Stimulated activated CD4-positive, alpha-beta T cell treated with anti-CD3 and anti-CD28 coated beads, Interleukin-1b, Interleukin-23, amount 100 ng/mL, for 24 hours (primary cell): ENCODE results near the gene PFN1.
A peak's percentile ranks its signal among the peaks of the same experiment; 100 is the strongest.

Source experiments
- DNase-seq, 4 experiments: peaks; one replicate each; pipeline ENCODE4 v3.0.0-alpha.2; 2020; ENCODE audit warnings: low read depth in 4 of 4, low spot score in 1 of 4

PFN1 gene

GRCh38 chr17:4946312-4946976 lies 1.9 kb downstream of the PFN1 start:
- DNase-seq, result no peak

GRCh38 chr17:4945944-4946280 lies 2.4 kb downstream of the PFN1 start:
- no peak for DNase-seq

DNA sequence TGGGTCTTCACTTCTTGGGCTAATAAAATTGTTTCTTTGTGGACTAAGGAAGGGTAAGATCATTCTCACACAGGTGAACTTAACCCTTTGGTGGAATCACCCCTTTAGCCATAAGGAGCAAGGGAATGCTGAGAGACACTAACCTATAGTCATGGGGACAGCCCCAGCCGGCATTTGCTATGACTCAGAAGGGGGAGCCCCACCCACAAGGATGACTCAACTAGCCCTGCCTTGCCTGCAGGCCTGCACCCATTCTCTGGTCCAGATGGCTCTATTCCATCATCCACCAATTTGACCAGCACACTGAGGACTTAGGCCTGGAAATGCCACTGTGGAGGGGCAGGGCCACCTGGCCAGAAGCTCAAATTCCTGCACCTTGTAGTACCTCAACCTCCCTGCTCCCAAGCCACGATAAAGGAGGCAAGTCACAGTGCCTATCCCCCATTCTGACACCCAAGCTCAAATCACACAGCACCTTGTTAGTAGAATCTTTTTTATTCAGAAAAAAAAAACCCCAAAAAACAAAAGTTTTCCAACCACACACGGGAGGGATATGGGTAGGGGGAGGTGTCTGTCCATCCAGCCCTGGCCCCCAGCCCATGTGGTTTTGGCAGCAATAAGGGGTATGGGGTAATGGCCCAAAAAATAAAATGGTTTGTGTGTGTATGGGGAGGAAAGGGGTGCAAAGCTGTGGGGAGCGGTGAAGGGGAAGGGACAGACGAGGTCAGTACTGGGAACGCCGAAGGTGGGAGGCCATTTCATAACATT lies 3.0 kb downstream of the PFN1 start:
- DNase-seq, result peak in 3 of 4 experiments; percentile 68 to 83 (median 79)

DNA sequence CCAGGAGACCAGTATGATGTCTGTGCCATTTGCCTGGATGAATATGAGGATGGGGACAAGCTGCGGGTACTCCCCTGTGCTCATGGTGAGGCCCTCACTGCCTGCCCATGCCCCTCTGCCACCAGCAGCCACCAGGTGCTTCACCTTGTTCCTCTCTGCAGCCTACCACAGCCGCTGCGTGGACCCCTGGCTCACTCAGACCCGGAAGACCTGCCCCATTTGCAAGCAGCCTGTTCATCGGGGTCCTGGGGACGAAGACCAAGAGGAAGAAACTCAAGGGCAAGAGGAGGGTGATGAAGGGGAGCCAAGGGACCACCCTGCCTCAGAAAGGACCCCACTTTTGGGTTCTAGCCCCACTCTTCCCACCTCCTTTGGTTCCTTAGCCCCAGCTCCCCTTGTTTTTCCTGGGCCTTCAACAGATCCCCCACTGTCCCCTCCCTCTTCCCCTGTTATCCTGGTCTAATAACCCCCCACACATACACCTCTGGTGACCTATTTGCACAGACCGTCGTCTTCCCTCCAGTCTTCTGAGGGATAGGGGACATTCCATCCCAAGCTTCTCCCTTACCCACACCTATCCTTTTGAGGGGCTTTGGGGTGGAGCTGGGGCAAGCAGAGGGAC lies 3.7 kb downstream of the PFN1 start:
- DNase-seq, result peak in 1 of 4 experiments; percentile 32

GRCh38 chr17:4944163-4944553 lies 4.2 kb downstream of the PFN1 start:
- peak in 1 of 4 experiments; percentile 42 for DNase-seq

DNA sequence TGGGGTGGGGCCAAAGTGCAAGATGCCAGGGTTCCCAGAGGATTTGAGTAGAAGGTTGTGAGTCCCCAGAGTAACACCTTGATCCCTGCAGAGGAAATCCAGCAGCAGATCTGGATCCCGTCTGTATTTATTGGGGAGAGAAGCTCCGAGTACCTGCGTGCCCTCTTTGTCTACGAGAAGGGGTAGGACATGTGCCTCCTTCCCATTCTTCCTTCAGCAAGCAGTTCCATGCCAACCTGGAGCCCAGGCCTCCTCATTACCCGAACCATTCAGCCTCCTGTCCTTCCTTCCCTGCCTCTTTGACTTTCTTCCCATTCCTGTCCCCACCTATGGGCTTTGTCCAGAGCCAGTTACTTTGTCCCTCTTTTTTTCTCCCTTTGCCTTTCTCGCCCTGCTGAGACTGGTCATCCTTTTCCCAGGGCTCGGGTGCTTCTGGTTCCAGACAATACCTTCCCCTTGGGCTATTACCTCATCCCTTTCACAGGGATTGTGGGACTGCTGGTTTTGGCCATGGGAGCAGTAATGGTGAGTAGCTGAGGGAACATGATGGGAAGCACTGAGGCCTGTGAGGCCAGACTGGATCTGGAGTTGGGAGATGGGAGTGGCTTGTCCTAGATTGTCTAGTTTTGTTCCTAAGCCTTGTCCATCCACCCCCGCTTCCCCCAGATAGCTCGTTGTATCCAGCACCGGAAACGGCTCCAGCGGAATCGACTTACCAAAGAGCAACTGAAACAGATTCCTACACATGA lies 5.4 kb downstream of the PFN1 start:
- no peak for DNase-seq

DNA sequence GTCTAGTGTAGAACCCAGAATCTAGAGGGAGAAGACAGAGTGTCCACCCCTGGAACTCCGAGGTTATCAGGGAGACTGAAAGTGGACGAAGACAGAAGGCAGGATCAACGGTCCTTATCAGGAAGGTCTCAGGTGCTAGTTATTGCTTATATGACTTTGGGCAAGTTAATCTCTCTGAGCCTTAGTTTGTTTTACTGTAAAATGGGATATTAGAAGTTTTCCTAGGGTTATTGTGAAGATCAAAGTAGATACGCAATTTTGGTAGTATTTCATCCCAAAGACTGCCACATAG lies 7.1 kb downstream of the PFN1 start:
- DNase-seq, result no peak

- DNase-seq, result peak in 1 of 4 experiments; percentile 33
Measured at GRCh38 chr17:4940555-4941318, 7.6 kb downstream of the PFN1 start.

DNA sequence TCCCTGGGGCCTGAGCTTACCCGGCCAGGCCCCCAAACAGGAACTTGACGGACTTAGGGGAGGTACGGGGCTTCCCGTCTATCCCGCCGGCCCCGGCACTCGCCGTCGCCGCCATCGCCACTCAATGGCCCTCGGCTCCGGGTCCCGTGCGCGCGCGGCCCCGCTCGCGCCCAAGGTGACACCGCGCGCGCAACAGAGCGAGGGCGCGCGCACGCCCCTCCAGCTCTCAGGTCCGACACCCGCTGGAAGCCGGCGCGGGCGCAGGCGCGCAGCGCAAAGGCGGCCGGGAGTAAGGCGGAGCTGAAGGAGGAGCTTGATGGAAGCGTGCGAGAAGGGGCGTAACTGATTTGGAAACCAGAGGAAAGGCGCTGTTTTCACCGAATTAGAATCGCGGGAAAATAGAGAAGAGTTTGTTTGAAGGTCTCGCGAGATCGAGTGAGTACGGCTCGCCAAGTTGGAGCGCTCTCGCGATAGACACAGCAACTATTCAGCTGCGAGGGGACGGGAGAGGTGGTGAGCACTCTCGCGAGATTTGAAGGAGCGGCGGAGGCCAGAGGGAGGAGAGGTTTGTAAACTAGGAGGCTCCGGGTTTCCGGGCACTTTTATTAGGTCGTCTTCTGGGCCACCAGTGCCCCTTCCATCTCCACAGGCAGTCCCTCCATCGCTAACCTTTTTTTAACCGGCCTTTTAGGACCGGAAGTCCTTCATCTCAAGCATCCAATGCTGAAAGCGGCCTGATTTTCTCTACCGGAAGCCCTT lies 8.4 kb downstream of the PFN1 start, which contains the start of the genes RNF167 and SLC25A11:
RNF167 (plus strand) TSS at position 473 of the 759 bp plus-strand sequence. CDS start 642 bp downstream, outside the sequence.
SLC25A11 (minus strand) TSS at position 251 of the 759 bp plus-strand sequence; CDS start at position 115, 136 bp downstream.
- peak; percentile 84 to 92 (median 88) for DNase-seq

DNA sequence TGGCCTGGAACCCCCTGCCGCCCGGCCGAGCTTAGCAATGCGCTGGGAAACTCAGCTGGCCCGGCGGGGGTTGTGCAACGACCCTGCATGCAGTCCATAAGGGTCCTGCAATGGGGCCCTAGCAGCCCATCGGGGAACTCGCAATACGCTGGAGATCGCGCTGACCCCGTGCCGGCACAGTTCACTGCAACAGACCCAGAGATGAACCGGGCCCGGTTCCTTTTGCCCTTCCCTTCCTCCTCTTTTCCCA lies 8.9 kb downstream of the PFN1 start:
- DNase-seq, result no peak

GRCh38 chr17:4938688-4939545 lies 9.4 kb downstream of the PFN1 start:
- DNase-seq, result no peak

DNA sequence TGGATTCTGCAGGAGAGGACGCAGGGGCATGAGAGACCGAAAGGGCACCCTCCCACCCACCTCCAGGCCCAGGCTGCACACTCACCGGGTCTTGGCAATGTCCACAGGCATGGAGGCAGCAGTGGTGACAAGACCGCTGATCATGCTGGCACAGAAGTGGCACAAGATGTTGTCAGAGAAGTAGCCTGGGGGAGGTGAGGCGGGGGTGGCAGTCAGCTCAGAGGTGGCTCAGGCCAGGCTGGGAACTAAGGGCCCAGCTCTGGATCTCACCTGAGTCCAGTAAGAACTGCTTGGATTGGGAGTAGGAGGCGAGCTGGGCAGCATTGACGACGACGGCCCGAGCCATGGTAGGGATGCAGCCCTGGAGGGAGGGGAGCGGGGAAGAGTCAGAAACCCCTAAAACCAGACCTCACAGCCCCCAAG lies 10.2 kb downstream of the PFN1 start:
- DNase-seq, result no peak

DNA sequence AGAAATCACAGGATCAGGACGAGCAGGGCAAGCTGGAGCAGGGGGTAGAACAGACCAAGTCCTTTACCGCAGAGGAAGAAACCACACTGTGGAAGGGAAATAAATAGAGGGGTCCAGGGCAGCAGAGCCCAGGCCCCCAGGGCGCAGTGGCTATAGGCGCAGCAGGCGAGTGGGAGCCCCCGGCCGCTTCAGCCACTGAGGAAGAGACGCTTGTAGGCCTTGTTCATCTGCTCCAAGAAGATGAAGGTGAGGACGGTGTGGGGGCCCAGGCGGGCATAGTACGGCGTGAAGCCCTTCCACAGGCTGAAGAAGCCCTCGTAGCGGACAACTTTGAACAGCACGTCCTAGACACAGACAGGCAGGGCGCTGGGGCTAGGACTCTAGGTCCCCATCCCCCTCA lies 10.8 kb downstream of the PFN1 start:
- DNase-seq, result no peak

GRCh38 chr17:4936436-4936835 lies 11.9 kb downstream of the PFN1 start:
- no peak for DNase-seq

GRCh38 chr17:4935650-4936049 lies 12.7 kb downstream of the PFN1 start:
- DNase-seq, result no peak

DNA sequence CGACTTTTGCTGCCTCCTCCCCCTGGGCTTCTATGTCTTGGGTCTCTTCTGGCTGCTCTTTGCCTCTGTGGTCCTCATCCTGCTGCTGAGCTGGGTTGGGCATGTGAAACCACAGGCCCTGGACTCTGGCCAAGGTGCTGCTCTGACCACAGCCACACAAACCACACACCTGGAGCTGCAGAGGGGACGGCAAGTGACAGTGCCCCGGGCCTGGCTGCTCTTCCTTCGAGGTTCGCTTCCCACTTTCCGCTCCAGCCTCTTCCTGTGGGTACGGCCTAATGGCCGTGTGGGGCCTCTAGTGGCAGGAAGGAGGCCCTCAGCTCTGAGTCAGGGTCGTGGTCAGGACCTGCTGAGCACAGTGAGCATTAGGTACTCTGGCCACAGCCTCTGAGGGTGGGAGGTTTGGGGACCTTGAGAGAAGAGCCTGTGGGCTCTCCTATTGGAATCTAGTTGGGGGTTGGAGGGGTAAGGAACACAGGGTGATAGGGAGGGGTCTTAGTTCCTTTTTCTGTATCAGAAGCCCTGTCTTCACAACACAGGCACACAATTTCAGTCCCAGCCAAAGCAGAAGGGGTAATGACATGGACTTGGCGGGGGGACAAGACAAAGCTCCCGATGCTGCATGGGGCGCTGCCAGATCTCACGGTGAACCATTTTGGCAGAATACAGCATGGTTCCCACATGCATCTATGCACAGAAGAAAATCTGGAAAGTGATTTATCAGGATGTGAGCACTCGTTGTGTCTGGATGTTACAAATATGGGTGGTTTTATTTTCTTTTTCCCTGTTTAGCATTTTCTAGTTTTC lies 14.0 kb downstream of the PFN1 start:
- DNase-seq, result no peak

DNA sequence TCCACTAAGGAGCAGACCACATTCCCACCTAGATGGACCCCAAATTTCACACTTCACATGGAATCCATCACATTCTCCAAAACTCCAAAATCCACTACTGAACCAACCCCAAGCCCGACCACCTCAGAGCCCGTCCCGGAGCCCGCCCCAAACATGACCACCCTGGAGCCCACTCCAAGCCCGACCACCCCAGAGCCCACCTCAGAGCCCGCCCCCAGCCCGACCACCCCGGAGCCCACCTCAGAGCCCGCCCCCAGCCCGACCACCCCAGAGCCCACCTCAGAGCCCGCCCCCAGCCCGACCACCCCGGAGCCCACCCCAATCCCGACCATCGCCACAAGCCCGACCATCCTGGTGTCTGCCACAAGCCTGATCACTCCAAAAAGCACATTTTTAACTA lies 14.7 kb downstream of the PFN1 start:
- DNase-seq, result no peak

- DNase-seq, result no peak
Measured at GRCh38 chr17:4932756-4933155, 15.6 kb downstream of the PFN1 start.

- DNase-seq, result no peak
Measured at GRCh38 chr17:4931963-4932362, 16.4 kb downstream of the PFN1 start, which contains the start of gene GP1BA. GP1BA (plus strand) TSS chr17:4932277; CDS start chr17:4932605, 328 bp downstream.
